HG03342 (cell line): ENCODE data around the gene IL6ST.
A peak's percentile ranks its signal among the peaks of the same experiment; 100 is the strongest.
"Not testable (repeated sequence)": the region's sequence is repeated elsewhere in the genome, so short reads cannot be mapped to it uniquely, and the experiment has no call there.

Experiments
- ATAC-seq: cut with Tn5 transposase; IDR thresholded peaks from one replicate; pipeline ENCODE4 v1.9.1; 2021; ENCODE audit warnings: mild to moderate bottlenecking, moderate library complexity; ENCODE audit not compliant: unreplicated experiment

IL6ST gene

DNA sequence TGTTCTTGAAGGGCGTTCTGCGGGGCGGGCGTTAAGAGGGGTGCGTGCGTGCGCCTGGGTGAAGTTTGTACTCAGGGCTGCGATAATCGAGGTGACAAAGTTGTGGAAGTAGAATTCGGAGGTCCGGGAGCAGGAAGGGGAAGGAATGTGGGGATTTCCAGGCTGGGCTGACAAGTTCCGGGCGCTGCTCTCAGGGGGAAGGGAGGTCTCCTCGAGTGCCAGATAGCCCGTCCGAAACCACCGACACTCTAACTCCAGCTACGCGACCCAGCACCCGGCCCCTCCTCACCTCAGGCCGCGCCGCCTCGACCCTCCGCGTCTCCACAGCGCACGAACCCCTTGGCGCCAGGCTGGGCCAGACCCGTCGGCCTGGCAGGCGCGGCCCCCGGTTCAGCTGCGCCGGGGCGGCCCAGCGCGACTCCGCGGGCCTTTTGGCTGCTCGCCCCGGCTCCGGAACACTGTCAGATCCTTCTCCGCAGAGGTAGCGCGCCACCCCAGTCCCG is at the start of gene IL6ST:
TSS of gene IL6ST (minus strand) at position 469 of the 503 bp plus-strand sequence. CDS start 18,685 bp downstream, outside the sequence.
- peak; percentile 42 for ATAC-seq

DNA sequence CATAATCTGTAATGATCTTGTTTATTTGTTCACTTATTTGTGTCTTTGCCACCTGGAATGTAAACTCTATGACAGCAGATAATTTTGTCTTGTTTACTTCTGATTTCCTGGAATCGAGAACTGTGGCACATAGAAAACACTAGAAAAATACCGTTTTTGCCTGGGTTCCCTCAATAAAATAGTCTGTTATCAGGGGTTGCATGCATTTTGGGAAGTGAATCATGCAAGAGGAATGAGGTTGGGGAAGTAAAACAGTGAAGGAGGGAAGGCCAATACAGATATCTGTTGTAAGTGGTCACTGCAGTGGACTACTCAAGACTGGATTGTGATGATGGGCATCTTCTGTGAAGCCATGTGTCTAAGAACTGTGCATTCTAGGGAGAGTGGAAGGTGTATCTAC is 45.2 kb upstream of the IL6ST start:
- no peak for ATAC-seq

DNA sequence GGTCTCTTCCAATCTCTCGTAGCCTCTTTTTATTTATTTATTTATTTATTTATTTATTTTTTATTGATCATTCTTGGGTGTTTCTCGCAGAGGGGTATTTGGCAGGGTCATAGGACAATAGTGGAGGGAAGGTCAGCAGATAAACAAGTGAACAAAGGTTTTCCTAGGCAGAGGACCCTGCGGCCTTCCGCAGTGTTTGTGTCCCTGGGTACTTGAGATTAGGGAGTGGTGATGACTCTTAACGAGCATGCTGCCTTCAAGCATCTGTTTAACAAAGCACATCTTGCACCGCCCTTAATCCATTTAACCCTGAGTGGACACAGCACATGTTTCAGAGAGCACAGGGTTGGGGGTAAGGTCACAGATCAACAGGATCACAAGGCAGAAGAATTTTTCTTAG is 43.4 kb upstream of the IL6ST start:
- ATAC-seq: not testable (repeated sequence)

DNA sequence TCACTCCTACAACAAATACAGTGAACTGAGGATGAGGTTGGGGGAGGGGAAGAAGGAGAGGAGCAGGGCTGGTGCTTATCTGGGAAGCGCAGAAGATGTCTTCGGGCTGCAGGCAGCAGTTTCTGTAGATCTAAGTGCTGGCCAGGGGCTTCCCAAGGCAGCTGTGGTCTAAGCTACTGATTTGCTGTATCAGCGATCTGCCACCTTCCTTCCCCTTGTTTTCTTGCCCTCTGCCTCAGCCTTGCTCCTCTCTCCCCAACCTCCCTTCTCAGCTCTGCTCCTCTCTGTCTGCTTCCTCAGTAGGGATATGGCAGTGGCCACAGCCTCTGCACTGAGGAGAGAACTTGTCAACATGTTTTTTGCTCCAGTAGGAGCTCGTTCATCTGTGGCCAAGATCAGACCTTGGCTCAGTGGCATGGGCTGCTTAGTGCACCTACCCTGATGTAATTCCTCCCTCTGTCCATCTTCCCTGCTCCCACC is 42.8 kb upstream of the IL6ST start:
- no peak for ATAC-seq

DNA sequence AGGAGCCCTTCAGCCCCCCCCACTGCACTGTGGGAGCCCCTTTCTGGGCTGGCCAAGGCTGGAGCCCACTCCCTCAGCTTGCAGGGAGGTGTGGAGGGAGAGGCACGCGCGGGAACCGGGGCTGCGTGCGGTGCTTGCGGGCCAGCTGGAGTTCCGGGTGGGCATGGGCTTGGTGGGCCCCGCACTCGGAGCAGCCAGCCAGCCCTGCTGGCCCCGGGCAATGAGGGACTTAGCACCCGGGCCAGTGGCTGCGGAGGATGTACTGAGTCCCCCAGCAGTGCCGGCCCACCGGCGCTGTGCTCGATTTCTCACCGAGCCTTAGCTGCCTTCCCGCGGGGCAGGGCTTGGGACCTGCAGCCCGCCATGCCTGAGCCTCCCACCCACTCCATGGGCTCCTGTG is 40.6 kb upstream of the IL6ST start:
- not testable (repeated sequence) for ATAC-seq

DNA sequence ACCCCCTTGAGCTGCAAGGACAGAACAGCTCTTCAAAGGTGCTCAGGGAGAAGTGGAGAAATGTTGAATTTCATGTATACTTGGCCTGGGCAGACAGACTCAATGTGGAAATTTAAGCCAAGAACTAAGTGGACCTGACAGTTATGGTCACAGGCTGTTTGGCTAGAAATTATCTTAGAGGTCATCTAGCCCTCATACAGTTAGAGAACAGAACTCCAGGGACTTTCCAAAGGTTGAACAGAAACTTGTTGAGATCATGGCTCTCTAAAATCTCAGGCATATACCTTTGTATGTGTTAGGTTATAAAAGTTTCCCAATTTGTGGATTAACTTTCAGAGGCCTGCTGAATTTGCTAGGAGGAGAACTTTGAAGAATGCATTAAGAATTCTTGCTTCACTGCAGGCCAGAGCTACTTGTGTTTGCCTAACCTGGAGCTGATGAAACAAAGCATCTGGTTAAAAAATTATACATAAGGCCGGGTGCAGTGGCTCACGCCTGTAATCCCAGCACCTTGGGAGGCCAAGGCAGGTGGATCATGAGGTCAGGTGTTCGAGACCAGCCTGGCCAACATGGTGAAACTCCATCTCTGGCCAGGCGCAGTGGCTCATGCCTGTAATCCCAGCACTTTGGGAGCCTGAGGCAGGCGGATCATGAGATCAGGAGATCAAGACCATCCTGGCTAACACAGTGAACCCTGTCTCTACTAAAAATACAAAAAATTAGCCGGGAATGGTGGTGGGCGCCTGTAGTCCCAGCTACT is 35.3 kb upstream of the IL6ST start:
- not testable (repeated sequence) for ATAC-seq

DNA sequence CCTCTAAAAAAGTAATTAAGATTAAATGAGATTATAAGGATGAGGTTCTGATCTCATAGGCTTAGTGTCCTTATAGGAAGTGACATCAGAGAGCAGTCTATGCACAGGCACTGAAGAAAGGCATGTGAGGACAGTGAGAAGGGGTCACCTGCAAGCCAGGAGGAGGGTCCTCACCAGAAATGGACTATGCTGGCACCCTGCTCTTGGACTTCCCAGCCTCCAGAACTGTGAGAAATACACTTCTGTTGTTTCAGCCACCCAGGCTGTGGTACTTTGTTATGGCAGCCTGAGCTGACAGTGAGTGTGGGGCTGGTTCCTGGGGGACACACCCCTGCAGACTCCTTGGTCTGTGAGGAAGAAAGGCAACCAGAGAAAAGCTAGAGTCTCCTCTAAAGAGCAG is 34.7 kb upstream of the IL6ST start:
- no peak for ATAC-seq

DNA sequence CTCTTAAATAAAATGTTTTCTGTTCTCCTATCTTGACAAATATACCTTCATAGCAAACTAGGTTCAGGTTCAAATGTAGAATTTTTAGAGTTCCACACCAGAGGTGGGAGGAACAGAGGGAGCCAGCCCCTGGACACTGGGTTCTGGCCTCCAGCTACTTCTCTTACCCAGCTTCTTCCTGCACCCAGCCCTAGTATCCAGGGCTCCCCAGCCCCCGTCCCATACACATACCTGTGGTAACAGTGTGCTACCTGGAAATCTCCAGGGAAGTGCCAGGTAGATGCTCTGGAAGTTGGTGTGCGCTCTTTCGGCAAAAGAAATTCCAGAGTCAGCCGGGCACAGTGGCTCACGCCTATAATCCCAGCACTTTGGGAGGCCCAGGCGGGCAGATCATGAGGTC is 33.9 kb upstream of the IL6ST start:
- no peak for ATAC-seq

DNA sequence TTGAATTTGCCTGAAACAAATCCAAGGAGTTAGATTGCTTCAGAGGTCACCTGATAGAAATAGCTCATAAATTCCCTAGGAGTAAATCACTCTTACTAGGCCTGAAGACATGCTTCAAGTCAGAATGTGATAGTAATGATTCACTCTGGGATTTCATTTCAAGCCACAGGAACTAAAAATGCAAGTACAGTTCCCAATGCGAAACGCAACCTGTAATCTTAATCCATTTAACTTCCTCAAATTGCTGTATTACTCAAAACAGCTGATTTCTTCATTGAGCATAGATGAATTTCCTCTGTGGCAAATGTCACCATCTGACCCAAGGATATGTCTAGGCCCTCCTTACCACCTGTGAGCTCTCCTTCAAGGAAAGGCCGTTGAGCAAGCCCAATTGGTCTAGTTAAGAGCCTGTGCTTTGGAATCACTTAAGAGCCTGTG is 32.1 kb upstream of the IL6ST start:
- peak; percentile 78 for ATAC-seq

DNA sequence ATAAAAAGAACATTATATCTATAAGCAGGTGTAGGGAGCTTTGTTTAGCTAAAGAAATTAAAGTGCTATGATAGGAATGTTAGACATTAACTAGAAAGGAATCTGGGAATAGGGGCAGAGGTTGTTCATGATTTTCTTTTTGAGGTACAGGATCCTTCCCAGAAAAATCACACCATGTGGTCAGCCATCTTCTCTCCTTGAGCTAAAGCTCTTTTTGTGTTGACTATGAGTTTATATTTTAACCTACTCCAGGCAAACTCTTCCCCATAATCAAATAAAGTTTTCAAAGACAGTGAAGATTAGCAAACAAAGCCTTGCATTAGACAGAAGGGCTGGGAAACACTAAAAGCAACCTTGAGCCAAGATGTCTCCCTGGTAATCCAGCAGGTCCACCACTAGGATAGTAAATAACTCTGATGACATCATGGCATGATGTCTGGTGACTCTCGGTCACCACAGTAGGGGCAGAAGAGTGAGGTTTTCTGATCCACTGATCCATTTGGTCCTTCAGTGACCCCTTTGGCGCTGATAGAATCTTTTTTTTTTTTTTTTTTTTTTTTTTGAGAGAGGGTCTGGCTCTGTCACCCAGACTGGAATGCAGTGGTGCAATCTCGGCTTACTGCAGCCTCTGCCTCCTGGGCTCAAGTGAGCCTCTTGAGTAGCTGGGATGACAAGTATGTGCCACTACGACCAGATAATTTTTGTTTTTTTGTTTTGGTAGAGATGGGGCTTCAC is 30.6 kb upstream of the IL6ST start:
- no peak for ATAC-seq

DNA sequence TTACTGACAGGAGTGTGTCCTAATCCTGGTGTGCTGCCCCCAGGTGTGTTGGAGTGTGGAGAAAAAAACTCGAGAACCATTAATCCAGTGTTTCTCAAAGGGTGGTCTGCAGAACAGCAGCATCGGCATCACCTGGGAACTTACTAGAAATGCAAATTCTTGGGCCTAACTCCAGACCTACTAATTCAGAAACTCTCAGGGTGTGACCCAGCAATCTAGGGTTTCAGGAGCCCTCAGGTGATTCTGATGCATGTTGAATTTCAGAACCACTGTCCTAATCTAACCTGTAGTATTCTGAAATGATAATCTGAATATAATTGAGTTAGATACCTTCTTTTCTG is 30.0 kb upstream of the IL6ST start:
- ATAC-seq: no peak

DNA sequence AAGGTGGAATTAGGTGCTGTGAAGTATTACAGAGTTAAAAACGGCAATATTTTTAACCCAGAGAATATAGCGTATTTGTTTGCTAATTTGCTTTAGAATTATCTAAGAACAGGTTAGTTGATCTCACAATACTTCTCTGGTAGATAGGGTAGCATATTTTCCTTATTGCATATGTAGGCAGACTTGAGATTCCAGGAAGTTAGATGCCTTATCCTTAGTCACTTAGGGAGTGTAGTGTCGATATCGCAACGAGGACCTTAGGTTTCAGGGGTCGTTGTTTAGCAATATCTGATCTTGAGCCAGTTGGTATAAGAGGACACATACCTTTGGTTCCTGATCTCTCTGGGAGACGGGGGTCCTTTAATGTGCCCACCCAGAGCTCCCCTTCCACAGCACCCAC is 28.5 kb upstream of the IL6ST start:
- no peak for ATAC-seq

DNA sequence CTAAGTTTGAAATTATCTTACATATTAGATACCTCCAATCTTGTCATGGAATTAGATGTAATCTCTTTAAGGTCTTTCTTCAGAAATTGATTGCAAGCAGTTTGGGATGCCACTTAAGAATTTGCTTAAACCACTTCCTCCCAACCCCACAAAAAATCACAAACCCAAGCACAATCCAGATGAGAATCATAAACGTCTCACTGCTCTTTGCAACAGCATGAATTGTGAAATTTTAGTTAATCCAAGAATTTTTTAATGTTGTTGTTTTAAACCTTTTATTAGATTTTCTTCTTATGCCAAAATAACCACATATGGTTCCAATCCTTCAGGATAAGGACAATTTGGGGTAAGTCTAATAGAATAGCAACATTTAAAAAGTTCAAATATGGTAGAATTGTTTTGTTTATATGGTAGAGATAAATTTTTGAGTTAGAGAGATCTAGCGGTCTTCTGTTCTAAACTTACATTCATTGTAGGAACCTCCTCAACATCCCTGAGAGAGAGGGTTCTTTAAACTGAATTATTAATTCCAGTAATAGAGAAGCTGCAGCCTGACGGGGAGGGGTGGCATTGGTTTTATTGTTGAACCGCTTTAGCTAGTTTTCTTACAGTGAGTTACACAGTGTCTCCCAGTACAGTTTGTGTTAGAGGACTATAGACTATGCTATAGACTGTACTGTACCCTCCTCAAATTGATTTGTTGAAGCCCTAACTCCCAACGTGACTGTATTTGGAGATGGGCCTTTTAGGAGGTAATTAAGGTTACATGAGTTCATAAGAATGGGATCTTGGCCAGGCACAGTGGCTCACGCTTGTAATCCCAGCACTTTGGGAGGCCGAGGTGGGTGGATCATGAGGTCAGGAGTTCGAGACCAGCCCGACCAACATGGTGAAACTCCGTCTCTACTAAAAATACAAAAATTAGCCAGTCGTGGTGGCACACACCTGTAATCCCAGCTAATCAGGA is 24.8 kb upstream of the IL6ST start:
- ATAC-seq: no peak

DNA sequence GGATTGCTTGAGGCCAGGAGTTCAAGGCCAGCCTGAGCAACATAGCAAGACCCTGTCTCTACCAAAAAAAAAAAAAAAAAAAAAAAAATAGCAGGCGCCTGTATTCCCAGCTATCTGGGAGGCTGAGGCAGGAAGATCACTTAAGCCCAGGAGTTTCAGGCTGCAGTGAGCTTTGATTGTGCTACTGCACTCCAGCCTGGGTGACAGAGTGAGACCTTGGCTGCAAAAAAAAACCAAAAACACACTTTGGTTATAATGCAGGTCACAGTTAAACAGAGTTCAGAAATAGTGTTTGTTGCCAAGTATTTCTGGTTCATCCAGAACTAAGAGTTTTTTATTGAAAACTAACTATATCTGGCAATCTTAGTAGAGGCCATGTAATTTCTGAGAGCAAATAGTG is 24.1 kb upstream of the IL6ST start:
- no peak for ATAC-seq

DNA sequence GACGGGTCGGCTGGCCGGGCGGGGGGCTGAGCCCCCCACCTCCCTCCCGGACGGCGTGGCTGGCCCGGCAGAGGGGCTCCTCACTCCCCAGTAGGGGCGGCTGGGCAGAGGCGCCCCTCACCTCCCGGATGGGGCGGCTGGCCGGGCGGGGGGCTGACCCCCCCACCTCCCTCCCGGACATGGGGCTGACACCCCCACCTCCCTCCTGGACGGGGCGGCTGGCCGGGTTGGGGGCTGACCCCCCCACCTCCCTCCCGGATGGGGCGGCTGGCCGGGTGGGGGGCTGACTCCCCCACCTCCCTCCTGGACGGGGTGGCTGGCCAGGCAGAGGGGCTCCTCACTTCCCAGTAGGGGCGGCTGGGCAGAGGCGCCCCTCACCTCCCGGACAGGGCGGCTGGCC is 19.9 kb upstream of the IL6ST start:
- not testable (repeated sequence) for ATAC-seq

DNA sequence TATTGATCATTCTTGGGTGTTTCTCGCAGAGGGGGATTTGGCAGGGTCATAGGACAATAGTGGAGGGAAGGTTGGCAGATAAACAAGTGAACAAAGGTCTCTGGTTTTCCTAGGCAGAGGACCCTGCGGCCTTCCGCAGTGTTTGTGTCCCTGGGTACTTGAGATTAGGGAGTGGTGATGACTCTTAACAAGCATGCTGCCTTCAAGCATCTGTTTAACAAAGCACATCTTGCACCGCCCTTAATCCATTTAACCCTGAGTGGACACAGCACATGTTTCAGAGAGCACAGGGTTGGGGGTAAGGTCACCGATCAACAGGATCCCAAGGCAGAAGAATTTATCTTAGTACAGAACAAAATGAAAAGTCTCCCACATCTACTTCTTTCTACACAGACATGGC is 19.2 kb upstream of the IL6ST start:
- not testable (repeated sequence) for ATAC-seq

DNA sequence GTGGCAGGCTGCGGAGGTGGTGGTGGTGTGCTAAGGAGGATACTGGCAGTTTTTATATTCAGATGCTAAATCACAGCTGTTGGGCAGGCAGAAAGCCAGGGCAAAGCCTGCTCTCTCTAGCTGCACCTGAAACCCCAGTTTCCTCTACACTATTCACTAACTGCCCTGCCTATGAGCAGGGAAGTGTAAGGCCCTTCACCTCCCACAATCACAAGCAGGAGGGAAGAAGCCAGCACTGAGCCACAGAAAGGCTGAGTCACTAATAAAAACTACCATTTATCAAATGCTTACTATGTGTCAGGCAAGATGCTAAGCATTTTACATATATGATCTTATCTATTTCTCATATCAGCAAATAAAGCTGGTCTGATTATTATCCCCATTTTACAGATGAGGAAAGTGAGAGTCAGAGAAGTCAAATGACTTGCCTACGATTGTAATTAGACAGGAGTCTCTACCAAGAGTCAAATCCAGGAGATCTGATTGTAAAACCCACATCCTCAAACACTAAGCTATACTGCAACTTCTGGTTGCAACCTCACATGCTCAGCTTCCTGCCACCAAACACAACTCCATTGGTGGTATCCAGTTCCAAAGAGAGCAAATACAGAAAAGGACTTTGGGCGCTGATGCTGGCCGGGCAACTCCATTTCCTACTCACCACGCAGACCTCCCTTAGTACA is 17.7 kb upstream of the IL6ST start:
- ATAC-seq: no peak

DNA sequence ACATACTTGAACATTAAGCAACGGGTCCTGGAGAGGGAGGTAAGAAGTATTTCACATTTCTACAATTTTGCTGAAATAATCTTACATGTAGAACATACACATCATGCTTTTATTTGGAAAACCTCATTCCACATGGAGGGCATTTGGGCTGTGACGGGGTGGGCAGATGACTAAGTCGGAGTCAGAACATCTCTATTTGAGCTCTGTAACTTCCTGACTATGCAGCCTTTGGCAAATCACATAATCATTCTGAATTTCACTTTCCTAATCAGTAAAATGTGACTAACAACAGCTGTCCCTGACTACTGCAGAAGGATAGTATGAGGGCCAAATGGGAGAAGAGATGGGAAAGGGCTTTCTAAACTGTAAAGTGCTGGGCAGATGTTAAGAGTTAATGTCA is 17.1 kb upstream of the IL6ST start:
- no peak for ATAC-seq

DNA sequence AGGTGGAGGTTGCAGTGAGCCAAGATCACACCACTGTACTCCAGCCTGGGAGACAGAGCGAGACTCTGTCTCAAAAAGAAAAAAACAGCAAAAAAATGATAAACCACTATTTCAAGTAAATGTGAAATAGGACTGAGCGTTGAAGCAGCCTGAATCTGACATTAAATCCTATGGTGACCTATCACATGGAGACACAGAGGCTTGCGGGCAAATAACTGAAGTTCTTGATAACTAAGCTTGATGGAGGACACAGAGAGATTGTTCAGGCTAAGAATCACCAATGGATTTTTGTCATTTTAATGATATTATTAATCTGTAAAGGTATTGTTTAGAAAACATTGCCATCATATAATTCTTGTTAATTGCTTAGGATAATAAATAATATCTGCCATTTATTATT is 15.7 kb upstream of the IL6ST start:
- no peak for ATAC-seq

DNA sequence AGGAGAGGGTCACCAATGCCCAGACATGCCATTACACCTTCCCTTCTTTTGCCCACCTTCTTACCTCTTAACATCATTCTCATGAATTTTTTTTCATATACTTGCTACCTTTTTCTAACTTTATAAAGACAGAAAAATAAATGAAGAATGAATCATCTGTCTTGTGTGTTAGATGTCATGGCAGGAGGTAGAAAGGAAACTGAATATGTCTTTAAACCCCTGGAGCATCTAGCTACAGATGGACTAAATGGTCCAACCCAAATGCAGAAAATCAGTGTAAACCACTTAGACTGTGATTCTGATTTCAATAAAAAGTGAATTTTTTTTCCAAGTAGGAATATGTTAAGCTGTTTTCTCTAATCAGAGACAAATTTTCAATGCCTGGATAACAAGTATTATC is 11.8 kb upstream of the IL6ST start:
- ATAC-seq: no peak
